B cell (primary cell): Measurements from ENCODE around the gene SLC38A10. TPM values are rescaled to one million over a fixed set of nuclear protein-coding genes. Genes with fewer than 3 reads are reported as not detected.
A peak's percentile ranks its signal among the peaks of the same experiment; 100 is the strongest.

Experiments used
- ATAC-seq: fragments of 200-7000 bp; cut with Tn5 transposase; one replicate; pipeline ENCODE4 v1.10.0; 2021; ENCODE audit warnings: low read depth, mild to moderate bottlenecking, moderate number of reproducible peaks, moderate library complexity
- CTCF ChIA-PET: fragments of 350-600 bp; sonication (Branson Sonifier 250); formaldehyde crosslinking; loops from one replicate; lab custom pipeline; 2021; ENCODE audit warnings: antibody characterized with exemption, inconsistent platforms; lab: Charles Lee
- POLR2A ChIA-PET: fragments of 350-600 bp; sonication (Branson Sonifier 250); formaldehyde crosslinking; loops from one replicate; lab custom pipeline; 2021; ENCODE audit warnings: antibody characterized with exemption; lab: Charles Lee
- DNase-seq: peaks from one replicate; pipeline ENCODE4 v3.0.0; 2013
- H2AFZ ChIP-seq: 2 replicates; pipeline ENCODE4 v1.6.1; 2012; ENCODE audit warnings: mild to moderate bottlenecking, low read depth, low read length; ENCODE audit not compliant: insufficient read depth, poor library complexity, severe bottlenecking
- H3K27ac ChIP-seq, 2 donors: 1 replicate in 1 of 2; 2 replicates in 1 of 2; pipeline ENCODE4 v1.5.1; 2012 to 2013; ENCODE audit warnings: low read length in 2 of 2, mild to moderate bottlenecking in 2 of 2, moderate library complexity in 1 of 2
- H3K27me3 ChIP-seq, 4 experiments: fragments of 200-600 bp in 1 of 4; sonication (generic) in 1 of 4; replicated peaks in 1 of 4; 1 replicate in 2 of 4; 2 replicates in 2 of 4; pipeline versions ENCODE4 v1.6.1 to v1.7.0; 2013 to 2016; ENCODE audit warnings: low read length in 3 of 4, mild to moderate bottlenecking in 2 of 4, mixed read lengths in 1 of 4, moderate library complexity in 1 of 4; ENCODE audit not compliant: insufficient read depth in 4 of 4, control insufficient read depth in 3 of 4; ENCODE audit errors: control extremely low read depth in 1 of 4
- H3K36me3 ChIP-seq, 2 experiments: replicated peaks in 1 of 2; 1 replicate in 1 of 2; 2 replicates in 1 of 2; pipeline versions ENCODE4 v1.6.1 to v1.7.1; 2013; ENCODE audit warnings: low read length in 1 of 2; ENCODE audit not compliant: insufficient read depth in 2 of 2, control insufficient read depth in 1 of 2; ENCODE audit errors: control extremely low read depth in 1 of 2, extremely low read depth in 1 of 2
- H3K4me1 ChIP-seq, 2 donors: fragments of 200-600 bp in 1 of 2; sonication (generic) in 1 of 2; 1 replicate in 1 of 2; 2 replicates in 1 of 2; pipeline versions ENCODE4 v1.5.1 to v1.6.1; 2013 to 2017; ENCODE audit warnings: low read length in 2 of 2; ENCODE audit not compliant: control insufficient read depth in 2 of 2, insufficient read depth in 2 of 2
- H3K4me2 ChIP-seq: replicated peaks from 2 replicates; pipeline ENCODE3; 2012; ENCODE audit warnings: mild to moderate bottlenecking, low read depth, low read length; ENCODE audit not compliant: poor library complexity, severe bottlenecking
- H3K4me3 ChIP-seq, 5 experiments: fragments of 200-600 bp in 1 of 5; sonication (generic) in 1 of 5; 1 replicate in 3 of 5; 2 replicates in 2 of 5; pipeline versions ENCODE4 v1.5.1 to v1.7.0; 2011 to 2016; ENCODE audit warnings: low read length in 4 of 5, mild to moderate bottlenecking in 4 of 5, low read depth in 2 of 5, control low read depth in 1 of 5, moderate library complexity in 1 of 5; ENCODE audit not compliant: insufficient read depth in 1 of 5; ENCODE audit errors: control extremely low read depth in 1 of 5, extremely low read depth in 1 of 5
- H3K79me2 ChIP-seq: fragments of 200-600 bp; sonication (generic); one replicate; pipeline ENCODE4 v1.6.0; 2016; ENCODE audit warnings: low read length; ENCODE audit not compliant: control insufficient read depth, insufficient read depth
- H3K9ac ChIP-seq: fragments of 200-600 bp; sonication (generic); 2 replicates; pipeline ENCODE4 v1.6.1; 2017; ENCODE audit warnings: mild to moderate bottlenecking, low read length, moderate library complexity
- H3K9me3 ChIP-seq, 3 donors: one replicate each; pipeline versions ENCODE4 v1.6.1 to v1.7.1; 2013; ENCODE audit warnings: low read length in 2 of 3; ENCODE audit not compliant: control insufficient read depth in 2 of 3, insufficient read depth in 1 of 3; ENCODE audit errors: control extremely low read depth in 1 of 3
- H4K20me1 ChIP-seq: 2 replicates; pipeline ENCODE4 v1.6.0; 2012; ENCODE audit warnings: mild to moderate bottlenecking, low read length; ENCODE audit not compliant: insufficient read depth, control insufficient read depth, poor library complexity, severe bottlenecking
- H3K27ac Mint-ChIP-seq: one replicate; pipeline ENCODE4 v1.8.0; 2021; ENCODE audit warnings: mixed read lengths
- H3K27me3 Mint-ChIP-seq: one replicate; pipeline ENCODE4 v1.8.0; 2021; ENCODE audit warnings: mixed read lengths
- H3K4me1 Mint-ChIP-seq: one replicate; pipeline ENCODE4 v1.8.0; 2021; ENCODE audit warnings: mixed read lengths
- H3K4me3 Mint-ChIP-seq: one replicate; pipeline ENCODE4 v1.8.0; 2021; ENCODE audit warnings: mixed read lengths
- H3K9me3 Mint-ChIP-seq: one replicate; pipeline ENCODE4 v1.8.0; 2022; ENCODE audit warnings: mixed read lengths; ENCODE audit not compliant: insufficient read depth
- CTCF ChIP-seq: fragments of 200-600 bp; IDR thresholded peaks from one replicate; pipeline ENCODE4 v1.8.0; 2022; ENCODE audit warnings: antibody characterized with exemption, mild to moderate bottlenecking
- EZH2 ChIP-seq: IDR thresholded peaks from 2 replicates; pipeline ENCODE4 v1.6.1; 2012; ENCODE audit warnings: borderline replicate concordance, low read depth, mild to moderate bottlenecking, moderate library complexity, low read length; ENCODE audit not compliant: insufficient read depth, poor library complexity, severe bottlenecking
- WGBS: methylation state at CpG from one replicate; pipeline ENCODE4 v1.1.5; 2013; ENCODE audit warnings: missing lambda C conversion rate; ENCODE audit not compliant: insufficient coverage; 5-methylcytosine and 5-hydroxymethylcytosine counted together
- intact Hi-C: fragments of 100-400 bp; cut with micrococcal nuclease; formaldehyde crosslinking; loops from one replicate; pipeline ENCODE4 v1.10.0; 2022
- polyA plus RNA-seq: library from polyadenylated mRNA; depleted of rRNA; stranded (reverse); fragments of >200 nt; gene quantifications from 2 replicates; pipeline ENCODE4 v1.2.3, GENCODE V29; 2012
- total RNA-seq, 2 donors: library from RNA; stranded (reverse); fragments of 120-200 nt in 1 of 2; gene quantifications; 1 replicate in 1 of 2; 2 replicates in 1 of 2; pipeline versions ENCODE4 v1.2.3 to v1.2.4, GENCODE V29; 2013 to 2022

SLC38A10 gene
- total and polyA plus RNA-seq, 2 donors (not counting 1 experiment from before 2014, with no cell fraction given), result 76.1 to 104 TPM

GRCh38 chr17:81242421-81243332 is 52.4 kb downstream of the SLC38A10 start:
- Histone ChIP-seq H4K20me1 (peaks cover 57% of the 10 kb centered on the region), H3K9ac (no peak overlapping the region), H3K36me3 (peaks cover 0 to 6% of the 10 kb centered on the region in 2 experiments), H3K79me2 (peaks cover 40% of the 10 kb centered on the region), H3K4me2 (no peak overlapping the region), H3K9me3 (peaks cover 0 to 3% (median 0%) of the 10 kb centered on the region in 3 donors), H3K4me1 (peaks cover 14 to 21% of the 10 kb centered on the region in 2 donors), H3K4me3 (no peak overlapping the region), H2AFZ (no peak overlapping the region), H3K27ac (no peak overlapping the region), H3K27me3 (no peaks in the 10 kb centered on the region)
- ChIA-PET CTCF (interaction anchor here (5.6 kb wide), 1 partner anchor 100 kb away, joined by 43 read pairs; no protein-coding TSS in a partner anchor), POLR2A (no interaction called here)
- peaks cover 35% of the 10 kb centered on the region for H3K4me1 Mint-ChIP-seq
- intact Hi-C loops, result no loop called here
- ATAC-seq, result no peak
- WGBS, result 89% methylated on average over 26 of the region's 33 CpGs
- no peaks in the 10 kb centered on the region for H3K27me3 Mint-ChIP-seq
- peak overlapping the region; percentile 10 for H3K27ac Mint-ChIP-seq
- H3K4me3 Mint-ChIP-seq, result no peak overlapping the region
- no peaks in the 10 kb centered on the region for H3K9me3 Mint-ChIP-seq
- TF ChIP-seq CTCF, result no peak
- no peak for TF ChIP-seq EZH2
- DNase-seq, result peak; percentile 19
